Mammary epithelial cell (primary cell): ENCODE data around the gene RPAP3.

ENCODE experiments used
- EZH2 ChIP-seq: IDR thresholded peaks from 2 replicates; pipeline ENCODE4 v1.6.1; 2012; ENCODE audit warnings: low read length, inconsistent platforms, borderline replicate concordance
- TF ChIP-seq, protein P1 (sequence below), 2 donors: IDR thresholded peaks in 1 of 2; conservative IDR thresholded peaks in 1 of 2; 2 replicates each; pipeline ENCODE4 v1.5.1; 2011 to 2012; ENCODE audit warnings: inconsistent platforms in 2 of 2, low read length in 2 of 2, mild to moderate bottlenecking in 2 of 2, control low read depth in 1 of 2, low read depth in 1 of 2; ENCODE audit not compliant: insufficient read depth in 1 of 2; ENCODE audit errors: extremely low read depth in 1 of 2

DNA sequence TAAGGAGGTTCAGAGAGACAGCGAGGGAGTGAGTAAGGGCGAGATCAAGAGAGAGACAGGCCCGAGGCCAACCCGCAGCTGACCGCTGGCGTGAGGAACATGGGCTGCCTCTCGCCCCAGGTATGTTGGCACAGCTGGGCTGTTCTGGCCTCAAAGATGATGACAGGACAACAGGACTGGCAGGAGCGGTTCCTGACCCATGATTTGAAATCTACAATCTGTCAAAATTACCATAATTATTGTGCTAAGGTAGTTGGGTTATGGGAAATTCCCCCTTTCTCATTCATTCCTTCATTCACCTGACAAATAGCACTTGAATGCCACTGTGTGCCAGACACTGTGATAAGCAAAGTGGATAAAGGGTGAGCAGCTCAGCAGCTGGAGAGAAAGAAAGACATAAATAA lies 24.5 kb upstream of the RPAP3 start:
- TF ChIP-seq EZH2, result no peak
- TF ChIP-seq, protein P1, sequence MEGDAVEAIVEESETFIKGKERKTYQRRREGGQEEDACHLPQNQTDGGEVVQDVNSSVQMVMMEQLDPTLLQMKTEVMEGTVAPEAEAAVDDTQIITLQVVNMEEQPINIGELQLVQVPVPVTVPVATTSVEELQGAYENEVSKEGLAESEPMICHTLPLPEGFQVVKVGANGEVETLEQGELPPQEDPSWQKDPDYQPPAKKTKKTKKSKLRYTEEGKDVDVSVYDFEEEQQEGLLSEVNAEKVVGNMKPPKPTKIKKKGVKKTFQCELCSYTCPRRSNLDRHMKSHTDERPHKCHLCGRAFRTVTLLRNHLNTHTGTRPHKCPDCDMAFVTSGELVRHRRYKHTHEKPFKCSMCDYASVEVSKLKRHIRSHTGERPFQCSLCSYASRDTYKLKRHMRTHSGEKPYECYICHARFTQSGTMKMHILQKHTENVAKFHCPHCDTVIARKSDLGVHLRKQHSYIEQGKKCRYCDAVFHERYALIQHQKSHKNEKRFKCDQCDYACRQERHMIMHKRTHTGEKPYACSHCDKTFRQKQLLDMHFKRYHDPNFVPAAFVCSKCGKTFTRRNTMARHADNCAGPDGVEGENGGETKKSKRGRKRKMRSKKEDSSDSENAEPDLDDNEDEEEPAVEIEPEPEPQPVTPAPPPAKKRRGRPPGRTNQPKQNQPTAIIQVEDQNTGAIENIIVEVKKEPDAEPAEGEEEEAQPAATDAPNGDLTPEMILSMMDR (conservative IDR thresholded peaks at IDR 0.05 in 1 of 2, IDR thresholded peaks at IDR 0.05 in 1 of 2; ENCODE audit: extremely low read depth in 1 of 2, insufficient read depth in 1 of 2, low read depth in 1 of 2, low read length in 2 of 2), result no peak
